Body of pancreas (tissue), 4 donors: ENCODE data around the gene ADGRG3.

ENCODE experiments used
- POLR2A ChIP-seq, 3 donors: fragments of 450-650 bp; IDR thresholded peaks; one replicate each; pipeline ENCODE4 v1.6.1; 2016; ENCODE audit warnings: antibody characterized with exemption in 3 of 3, mild to moderate bottlenecking in 2 of 3
- TF ChIP-seq, protein P1 (sequence below), 7 experiments: fragments of 450-650 bp in 4 of 7; fragments of 200-600 bp in 3 of 7; sonication (generic) in 3 of 7; IDR thresholded peaks; one replicate each; pipeline ENCODE4 v1.5.1; 2016 to 2019; ENCODE audit warnings: antibody characterized with exemption in 7 of 7

DNA sequence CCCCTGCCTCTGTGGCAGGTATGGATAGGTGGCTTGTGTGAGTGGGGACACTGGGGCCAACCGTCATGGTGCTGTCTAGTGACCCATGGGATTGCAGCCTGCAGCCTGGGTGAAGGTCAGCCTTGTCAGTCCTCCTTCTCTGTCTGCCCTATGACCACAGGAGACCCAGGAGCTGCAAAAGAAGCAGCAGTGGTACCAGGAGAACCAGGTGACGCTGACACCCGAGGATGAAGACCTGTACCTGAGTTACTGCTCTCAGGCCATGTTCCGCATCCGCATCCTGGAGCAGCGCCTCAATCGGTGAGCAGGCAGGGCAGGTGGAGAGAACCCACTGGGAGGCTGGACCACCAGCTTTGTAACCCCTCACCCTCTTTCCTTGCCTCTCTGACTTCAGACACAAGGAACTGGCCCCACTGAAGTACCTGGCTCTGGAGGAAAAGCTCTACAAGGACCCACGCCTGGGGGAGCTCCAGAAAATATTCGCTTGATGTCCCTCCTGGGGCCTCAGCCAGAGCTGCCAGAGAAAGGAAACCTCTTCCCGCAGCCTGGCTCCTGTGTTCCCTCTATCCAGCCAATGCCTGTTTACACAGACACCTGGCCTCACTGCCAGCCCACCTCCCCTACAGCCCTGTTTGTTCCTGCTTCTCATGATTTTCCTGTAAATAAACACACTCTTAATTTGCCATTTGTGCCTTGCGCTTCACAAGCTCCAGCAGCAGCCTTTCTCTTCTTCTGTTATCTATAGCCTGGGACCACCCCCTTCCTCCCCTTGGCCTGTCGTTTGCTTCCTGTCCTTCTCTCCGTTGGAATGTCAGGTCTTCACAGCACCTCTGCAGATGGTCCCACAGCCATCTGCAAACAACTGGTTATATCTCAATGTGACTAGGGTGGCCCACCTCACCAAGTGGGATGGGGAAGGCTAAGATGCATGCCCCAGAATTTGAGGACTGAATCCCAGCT is 62.9 kb downstream of the ADGRG3 start:
- TF ChIP-seq, protein P1, sequence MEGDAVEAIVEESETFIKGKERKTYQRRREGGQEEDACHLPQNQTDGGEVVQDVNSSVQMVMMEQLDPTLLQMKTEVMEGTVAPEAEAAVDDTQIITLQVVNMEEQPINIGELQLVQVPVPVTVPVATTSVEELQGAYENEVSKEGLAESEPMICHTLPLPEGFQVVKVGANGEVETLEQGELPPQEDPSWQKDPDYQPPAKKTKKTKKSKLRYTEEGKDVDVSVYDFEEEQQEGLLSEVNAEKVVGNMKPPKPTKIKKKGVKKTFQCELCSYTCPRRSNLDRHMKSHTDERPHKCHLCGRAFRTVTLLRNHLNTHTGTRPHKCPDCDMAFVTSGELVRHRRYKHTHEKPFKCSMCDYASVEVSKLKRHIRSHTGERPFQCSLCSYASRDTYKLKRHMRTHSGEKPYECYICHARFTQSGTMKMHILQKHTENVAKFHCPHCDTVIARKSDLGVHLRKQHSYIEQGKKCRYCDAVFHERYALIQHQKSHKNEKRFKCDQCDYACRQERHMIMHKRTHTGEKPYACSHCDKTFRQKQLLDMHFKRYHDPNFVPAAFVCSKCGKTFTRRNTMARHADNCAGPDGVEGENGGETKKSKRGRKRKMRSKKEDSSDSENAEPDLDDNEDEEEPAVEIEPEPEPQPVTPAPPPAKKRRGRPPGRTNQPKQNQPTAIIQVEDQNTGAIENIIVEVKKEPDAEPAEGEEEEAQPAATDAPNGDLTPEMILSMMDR (IDR thresholded peaks at IDR 0.05) = no peak
- TF ChIP-seq POLR2A (IDR thresholded peaks at IDR 0.05) = no peak
